ENCODE measurements around the gene NR2F2. TPM values are rescaled to one million over a fixed set of nuclear protein-coding genes. Genes with fewer than 3 reads are reported as not detected.

The NR2F2 gene
- total RNA-seq, 4 donors from 2014 or later = 8.9 to 41.8 (median 20.1) TPM

GRCh38 chr15:96323319-96324145, 7.0 kb upstream of the NR2F2 start:
- no peak for TF ChIP-seq CTCF (IDR thresholded peaks at IDR 0.05)
- DNase-seq (ENCODE audit: low spot score) = no peak
- no peak for ATAC-seq (ENCODE audit: low FRiP score)

GRCh38 chr15:96324192-96324895, 6.2 kb upstream of the NR2F2 start:
- no peak for TF ChIP-seq CTCF (IDR thresholded peaks at IDR 0.05)
- DNase-seq (ENCODE audit: low spot score) = no peak
- ATAC-seq (ENCODE audit: low FRiP score) = no peak

- TF ChIP-seq CTCF (IDR thresholded peaks at IDR 0.05) = no peak
- DNase-seq (ENCODE audit: low spot score) (no peak), ATAC-seq (ENCODE audit: low FRiP score) (no peak)
These were observed 5.5 kb upstream of the NR2F2 start for GRCh38 chr15:96324940-96325540.

GRCh38 chr15:96325541-96326327, 4.8 kb upstream of the NR2F2 start:
- ATAC-seq (ENCODE audit: low FRiP score) (no peak), DNase-seq (ENCODE audit: low spot score) (no peak)
- no peak for TF ChIP-seq CTCF (IDR thresholded peaks at IDR 0.05)

- TF ChIP-seq CTCF (IDR thresholded peaks at IDR 0.05) = no peak
- DNase-seq (ENCODE audit: low spot score) (no peak), ATAC-seq (ENCODE audit: low FRiP score) (peak; percentile 25)
These were observed 4.0 kb upstream of the NR2F2 start for GRCh38 chr15:96326328-96327154.

GRCh38 chr15:96327155-96327741, 3.3 kb upstream of the NR2F2 start:
- peak in 1 of 3 donors; percentile 8 for TF ChIP-seq CTCF (IDR thresholded peaks at IDR 0.05)
- no peak for DNase-seq (ENCODE audit: low spot score)
- ATAC-seq (ENCODE audit: low FRiP score) = peak; percentile 51
